Measurements from ENCODE around the gene TMED5.

TMED5 gene

DNA sequence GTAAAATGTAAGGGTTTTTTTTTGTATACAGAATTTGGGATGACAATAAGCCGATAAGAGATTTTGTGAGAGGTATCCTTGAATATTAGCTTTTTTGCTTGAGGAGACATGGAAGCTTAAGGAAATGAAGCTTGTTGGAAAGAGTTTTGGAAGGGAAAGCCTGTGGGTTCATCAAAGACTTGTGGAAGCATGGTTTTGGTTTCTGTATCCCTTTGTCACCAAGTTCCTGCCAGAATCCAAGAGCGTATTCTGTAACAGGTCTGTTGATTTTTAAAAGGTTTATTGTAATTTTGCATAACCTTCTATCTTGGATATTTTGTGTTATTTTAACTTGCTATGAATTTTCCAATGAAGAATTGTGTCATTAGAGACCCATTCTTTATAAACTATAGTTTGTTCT lies 38.1 kb downstream of the TMED5 start:
- H4K20me1 ChIP-seq (ENCODE audit: insufficient read depth, low read length) = no peaks in the 10 kb centered on the region
- no peak overlapping the region for H3K4me3 ChIP-seq (ENCODE audit: low read depth, low read length, poor library complexity, severe bottlenecking)
- no peaks in the 10 kb centered on the region for H3K4me1 ChIP-seq (ENCODE audit: insufficient read depth, low read length, severe bottlenecking)
- no peak overlapping the region for H3K27ac ChIP-seq (ENCODE audit: low read depth, low read length, poor library complexity, severe bottlenecking)
- TF ChIP-seq EZH2 (IDR thresholded peaks at IDR 0.05; ENCODE audit: borderline replicate concordance, low read length) = no peak
- TF ChIP-seq, protein P1, sequence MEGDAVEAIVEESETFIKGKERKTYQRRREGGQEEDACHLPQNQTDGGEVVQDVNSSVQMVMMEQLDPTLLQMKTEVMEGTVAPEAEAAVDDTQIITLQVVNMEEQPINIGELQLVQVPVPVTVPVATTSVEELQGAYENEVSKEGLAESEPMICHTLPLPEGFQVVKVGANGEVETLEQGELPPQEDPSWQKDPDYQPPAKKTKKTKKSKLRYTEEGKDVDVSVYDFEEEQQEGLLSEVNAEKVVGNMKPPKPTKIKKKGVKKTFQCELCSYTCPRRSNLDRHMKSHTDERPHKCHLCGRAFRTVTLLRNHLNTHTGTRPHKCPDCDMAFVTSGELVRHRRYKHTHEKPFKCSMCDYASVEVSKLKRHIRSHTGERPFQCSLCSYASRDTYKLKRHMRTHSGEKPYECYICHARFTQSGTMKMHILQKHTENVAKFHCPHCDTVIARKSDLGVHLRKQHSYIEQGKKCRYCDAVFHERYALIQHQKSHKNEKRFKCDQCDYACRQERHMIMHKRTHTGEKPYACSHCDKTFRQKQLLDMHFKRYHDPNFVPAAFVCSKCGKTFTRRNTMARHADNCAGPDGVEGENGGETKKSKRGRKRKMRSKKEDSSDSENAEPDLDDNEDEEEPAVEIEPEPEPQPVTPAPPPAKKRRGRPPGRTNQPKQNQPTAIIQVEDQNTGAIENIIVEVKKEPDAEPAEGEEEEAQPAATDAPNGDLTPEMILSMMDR (IDR thresholded peaks at IDR 0.05; ENCODE audit: low read length) = no peak
- no peak overlapping the region for H2AFZ ChIP-seq (ENCODE audit: low read length)
- peaks cover 59% of the 10 kb centered on the region for H3K36me3 ChIP-seq (ENCODE audit: insufficient read depth, low read length)
- no peaks in the 10 kb centered on the region for H3F3A ChIP-seq (ENCODE audit: insufficient read depth, low read length)
- H3K27me3 ChIP-seq (ENCODE audit: insufficient read depth, low read length) = no peaks in the 10 kb centered on the region
- no peak overlapping the region for H3K9ac ChIP-seq (ENCODE audit: low read length)
- H3K4me2 ChIP-seq (ENCODE audit: low read length) = no peak overlapping the region
- H3K79me2 ChIP-seq (ENCODE audit: insufficient read depth, low read length) = peaks cover 5% of the 10 kb centered on the region; the same call in 1 of the 2 replicates
- H3K9me3 ChIP-seq (ENCODE audit: low read length) = no peaks in the 10 kb centered on the region
- no peaks in the 10 kb centered on the region for H3K9me2 ChIP-seq (ENCODE audit: low read depth, low read length)

DNA sequence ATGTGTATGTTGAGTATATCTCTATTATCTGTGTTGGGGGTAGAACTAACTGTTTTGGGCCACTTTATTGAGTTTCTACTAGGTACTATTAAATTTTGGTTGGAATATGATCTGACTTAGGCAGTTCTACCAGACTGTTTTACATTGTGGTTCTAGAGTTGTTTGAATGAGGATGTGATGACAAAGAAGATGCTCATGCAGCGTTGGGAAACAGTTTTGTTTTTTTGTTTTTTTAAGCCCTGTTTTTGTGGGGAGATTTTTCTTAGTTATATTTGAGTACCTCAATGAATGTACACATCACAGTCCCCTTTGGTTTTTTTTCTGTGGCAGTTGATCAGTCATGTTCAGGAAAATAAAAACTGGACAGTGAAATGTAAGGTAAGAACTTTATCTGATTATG lies 40.1 kb downstream of the TMED5 start:
- Histone ChIP-seq H3K4me2 (ENCODE audit: low read length) (no peak overlapping the region), H3K36me3 (ENCODE audit: insufficient read depth, low read length) (peaks cover 79% of the 10 kb centered on the region), H3K27ac (ENCODE audit: low read depth, low read length, poor library complexity, severe bottlenecking) (no peak overlapping the region), H3K79me2 (ENCODE audit: insufficient read depth, low read length) (peaks cover 5% of the 10 kb centered on the region; the same call in 1 of the 2 replicates), H3K4me3 (ENCODE audit: low read depth, low read length, poor library complexity, severe bottlenecking) (no peak overlapping the region), H3K9ac (ENCODE audit: low read length) (no peak overlapping the region), H3F3A (ENCODE audit: insufficient read depth, low read length) (no peaks in the 10 kb centered on the region), H3K9me2 (ENCODE audit: low read depth, low read length) (no peaks in the 10 kb centered on the region), H3K9me3 (ENCODE audit: low read length) (no peaks in the 10 kb centered on the region), H3K4me1 (ENCODE audit: insufficient read depth, low read length, severe bottlenecking) (no peaks in the 10 kb centered on the region), H2AFZ (ENCODE audit: low read length) (no peak overlapping the region), H3K27me3 (ENCODE audit: insufficient read depth, low read length) (no peaks in the 10 kb centered on the region), H4K20me1 (ENCODE audit: insufficient read depth, low read length) (no peaks in the 10 kb centered on the region)
- TF ChIP-seq, protein P1 (IDR thresholded peaks at IDR 0.05; ENCODE audit: low read length) = no peak
- TF ChIP-seq EZH2 (IDR thresholded peaks at IDR 0.05; ENCODE audit: borderline replicate concordance, low read length) = no peak

DNA sequence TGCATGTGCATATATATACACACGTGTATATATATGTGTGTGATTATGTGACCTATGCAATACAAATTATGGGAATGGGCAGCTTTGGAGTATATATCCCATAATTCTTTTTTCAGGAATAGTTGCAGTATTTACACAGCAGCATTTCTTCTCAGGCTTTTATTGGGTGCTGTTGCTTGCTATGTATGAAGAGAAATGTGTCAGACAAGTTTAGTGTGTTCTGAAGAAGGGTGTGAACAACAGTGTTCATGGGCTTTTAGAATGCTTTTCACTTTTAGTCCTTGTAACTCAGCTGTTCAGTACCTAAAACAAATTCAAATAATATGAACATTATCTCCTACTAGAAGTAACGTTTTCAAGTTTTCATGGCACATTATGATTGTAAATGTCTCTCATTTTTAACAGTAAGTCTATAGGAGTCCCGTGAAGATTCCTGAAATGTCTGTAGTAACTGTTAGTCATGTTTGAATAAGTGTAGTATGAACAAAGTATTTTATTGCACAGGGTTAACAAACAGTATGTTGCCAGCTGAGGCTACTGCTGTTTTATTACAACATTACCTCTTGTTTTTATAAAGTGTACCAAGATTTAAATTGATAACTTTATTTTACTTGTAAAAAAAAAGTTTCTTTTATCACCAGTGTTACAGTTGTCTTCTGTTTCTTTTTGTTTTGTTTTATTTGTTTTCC lies 42.5 kb downstream of the TMED5 start:
- H3K9me3 ChIP-seq (ENCODE audit: low read length) = no peaks in the 10 kb centered on the region
- peaks cover 94% of the 10 kb centered on the region for H3K36me3 ChIP-seq (ENCODE audit: insufficient read depth, low read length)
- no peak overlapping the region for H3K27ac ChIP-seq (ENCODE audit: low read depth, low read length, poor library complexity, severe bottlenecking)
- no peak overlapping the region for H3K4me2 ChIP-seq (ENCODE audit: low read length)
- no peaks in the 10 kb centered on the region for H3K4me1 ChIP-seq (ENCODE audit: insufficient read depth, low read length, severe bottlenecking)
- no peak overlapping the region for H2AFZ ChIP-seq (ENCODE audit: low read length)
- no peaks in the 10 kb centered on the region for H3K9me2 ChIP-seq (ENCODE audit: low read depth, low read length)
- H3F3A ChIP-seq (ENCODE audit: insufficient read depth, low read length) = no peaks in the 10 kb centered on the region
- no peak overlapping the region for H3K4me3 ChIP-seq (ENCODE audit: low read depth, low read length, poor library complexity, severe bottlenecking)
- no peaks in the 10 kb centered on the region for H4K20me1 ChIP-seq (ENCODE audit: insufficient read depth, low read length)
- no peak for TF ChIP-seq EZH2 (IDR thresholded peaks at IDR 0.05; ENCODE audit: borderline replicate concordance, low read length)
- TF ChIP-seq, protein P1 (IDR thresholded peaks at IDR 0.05; ENCODE audit: low read length) = no peak
- no peak overlapping the region for H3K9ac ChIP-seq (ENCODE audit: low read length)
- peaks cover 5% of the 10 kb centered on the region; the same call in 1 of the 2 replicates for H3K79me2 ChIP-seq (ENCODE audit: insufficient read depth, low read length)
- H3K27me3 ChIP-seq (ENCODE audit: insufficient read depth, low read length) = no peaks in the 10 kb centered on the region
